Upper lobe of left lung (tissue), 6 donors: Measurements from ENCODE around the gene HACL1. TPM values are rescaled to one million over a fixed set of nuclear protein-coding genes. Genes with fewer than 3 reads are reported as not detected.
A peak's percentile ranks its signal among the peaks of the same experiment; 100 is the strongest.

Experiments
- ATAC-seq, 2 donors: fragments of 200-7000 bp; cut with Tn5 transposase; one replicate each; pipeline ENCODE4 v1.9.1; 2022; ENCODE audit warnings: mild to moderate bottlenecking in 2 of 2, moderate library complexity in 2 of 2; ENCODE audit not compliant: low FRiP score in 2 of 2
- DNase-seq, 2 donors: peaks; one replicate each; pipeline ENCODE4 v3.0.0-alpha.2; 2019 to 2020
- H3K27ac ChIP-seq, 4 donors: fragments of 200-600 bp; sonication (generic); one replicate each; pipeline ENCODE4 v1.5.1; 2016 to 2019
- H3K27me3 ChIP-seq, 4 donors: fragments of 200-600 bp; sonication (generic); one replicate each; pipeline ENCODE4 v1.5.1; 2017 to 2019
- H3K36me3 ChIP-seq, 4 donors: fragments of 200-600 bp; sonication (generic); one replicate each; pipeline ENCODE4 v1.5.1; 2016 to 2019
- H3K4me1 ChIP-seq, 4 donors: fragments of 200-600 bp; sonication (generic); one replicate each; pipeline ENCODE4 v1.5.1; 2018 to 2019
- H3K4me3 ChIP-seq, 4 donors: fragments of 200-600 bp; sonication (generic); one replicate each; pipeline ENCODE4 v1.5.1; 2017 to 2019; ENCODE audit warnings: mild to moderate bottlenecking in 2 of 4, moderate library complexity in 1 of 4
- H3K9me3 ChIP-seq, 4 donors: fragments of 200-600 bp; sonication (generic); one replicate each; pipeline ENCODE4 v1.5.1; 2018 to 2019
- CTCF ChIP-seq, 6 experiments: fragments of 450-650 bp in 4 of 6; fragments of 200-600 bp in 2 of 6; sonication (generic) in 2 of 6; IDR thresholded peaks; one replicate each; pipeline ENCODE4 v1.5.1; 2016 to 2019; ENCODE audit warnings: antibody characterized with exemption in 6 of 6
- EP300 ChIP-seq, 4 donors: sonication (generic); formaldehyde crosslinking; IDR thresholded peaks; one replicate each; pipeline ENCODE4 v1.5.1; 2017; ENCODE audit warnings: antibody characterized with exemption in 4 of 4, control low read depth in 2 of 4
- POLR2A ChIP-seq, 4 donors: fragments of 450-650 bp; IDR thresholded peaks; one replicate each; pipeline ENCODE4 v1.5.1; 2016 to 2017; ENCODE audit warnings: antibody characterized with exemption in 4 of 4, mild to moderate bottlenecking in 2 of 4
- POLR2AphosphoS5 ChIP-seq, 2 donors: sonication (generic); formaldehyde crosslinking; IDR thresholded peaks; one replicate each; pipeline ENCODE4 v1.5.1; 2017; ENCODE audit warnings: antibody characterized with exemption in 2 of 2
- WGBS, 2 donors: methylation state at CpG; one replicate each; pipeline ENCODE4 v1.1.5; 2017 to 2018; 5-methylcytosine and 5-hydroxymethylcytosine counted together
- total RNA-seq, 6 donors: library from RNA; depleted of rRNA in 4 of 6; stranded (reverse); fragments of >200 nt in 4 of 6; gene quantifications; one replicate each; pipeline versions ENCODE4 v1.1.0 to v1.2.1, GENCODE V29; 2016 to 2021
- donor health status: DM: no; HTN: no; CAD: no; lungs with moderate emphysema.
- donor health status: DM: no; HTN: yes; CAD: no; lungs with severe emphysema.

The HACL1 gene
- total RNA-seq, result 10 to 100 TPM; 12.9 to 32.5 (median 19.6) TPM

GRCh38 chr3:15601399-15602145 lies at the start of gene HACL1, which contains the start of gene BTD:
Gene HACL1, minus strand, starts transcription at chr3:15601569. Its CDS starts 106 bp downstream, at chr3:15601463.
Gene BTD, plus strand, starts transcription at chr3:15601745. Its CDS starts 33,695 bp downstream, at chr3:15635440.
- 0% methylated on average over 37 to 59 of the region's 61 CpGs for WGBS, 2 donors
- peak within 1 kb of the TSS; percentile 79 to 91 (median 85) for H3K27ac ChIP-seq
- DNase-seq, result peak; percentile 98
- H3K27me3 ChIP-seq, result no peaks in the 10 kb centered on the region
- H3K36me3 ChIP-seq, result peaks cover 0 to 23% (median 14%) of the 10 kb centered on the region in 4 donors
- H3K9me3 ChIP-seq, result no peaks in the 10 kb centered on the region
- TF ChIP-seq POLR2A (IDR thresholded peaks at IDR 0.05) (peak in 3 of 4 donors; percentile 50 to 81 (median 64)), EP300 (IDR thresholded peaks at IDR 0.05) (no peak), CTCF (IDR thresholded peaks at IDR 0.05) (peak in 4 of 6 experiments; percentile 33 to 67 (median 52)), POLR2AphosphoS5 (IDR thresholded peaks at IDR 0.05) (peak; percentile 81 to 89)
- peaks cover 15 to 45% (median 18%) of the 10 kb centered on the region in 4 donors for H3K4me1 ChIP-seq
- peak; percentile 98 to 99 for ATAC-seq
- peak within 1 kb of the TSS; percentile 42 to 83 (median 74) for H3K4me3 ChIP-seq

GRCh38 chr3:15649858-15650257 lies 48.5 kb upstream of the HACL1 start:
- DNase-seq (no peak), ATAC-seq (no peak)
- WGBS, 2 donors, result 93 to 95% methylated on average over 5 of the region's 5 CpGs
- peaks cover 0 to under 1% (median 0%) of the 10 kb centered on the region in 4 donors for H3K9me3 ChIP-seq
- H3K4me1 ChIP-seq, result peaks cover 6 to 17% (median 9%) of the 10 kb centered on the region in 4 donors
- no peaks in the 10 kb centered on the region for H3K27me3 ChIP-seq
- TF ChIP-seq CTCF (IDR thresholded peaks at IDR 0.05) (no peak), EP300 (IDR thresholded peaks at IDR 0.05) (no peak), POLR2A (IDR thresholded peaks at IDR 0.05) (no peak), POLR2AphosphoS5 (IDR thresholded peaks at IDR 0.05) (no peak)
- H3K4me3 ChIP-seq, result no peak overlapping the region
- no peak overlapping the region for H3K27ac ChIP-seq
- no peaks in the 10 kb centered on the region for H3K36me3 ChIP-seq

- TF ChIP-seq EP300 (IDR thresholded peaks at IDR 0.05) (no peak), POLR2AphosphoS5 (IDR thresholded peaks at IDR 0.05) (no peak), CTCF (IDR thresholded peaks at IDR 0.05) (no peak), POLR2A (IDR thresholded peaks at IDR 0.05) (no peak)
- ATAC-seq, result no peak
Observed at GRCh38 chr3:15649341-15649740, 48.0 kb upstream of the HACL1 start.

GRCh38 chr3:15647611-15648167 lies 46.3 kb upstream of the HACL1 start:
- WGBS, 2 donors, result 55% methylated on average over 4 of the region's 4 CpGs
- Histone ChIP-seq H3K36me3 (peaks cover 0 to 5% (median 2%) of the 10 kb centered on the region in 4 donors), H3K4me3 (no peak overlapping the region), H3K27me3 (no peaks in the 10 kb centered on the region), H3K27ac (peak overlapping the region in 1 of 4 donors; percentile 6), H3K4me1 (peaks cover 6 to 17% (median 9%) of the 10 kb centered on the region in 4 donors), H3K9me3 (no peaks in the 10 kb centered on the region)
- ATAC-seq (peak in 1 of 2 donors; percentile 43), DNase-seq (no peak)
- no peak for TF ChIP-seq EP300 (IDR thresholded peaks at IDR 0.05)
- TF ChIP-seq POLR2AphosphoS5 (IDR thresholded peaks at IDR 0.05), result no peak
- TF ChIP-seq POLR2A (IDR thresholded peaks at IDR 0.05), result no peak
- TF ChIP-seq CTCF (IDR thresholded peaks at IDR 0.05), result no peak

More at GRCh38 chr3:15649341-15649740, 48.0 kb upstream of the HACL1 start:
- DNase-seq, result no peak
- 94 to 100% methylated on average over 2 to 3 of the region's 3 CpGs for WGBS, 2 donors
- H3K4me1 ChIP-seq, result peaks cover 6 to 17% (median 9%) of the 10 kb centered on the region in 4 donors
- H3K9me3 ChIP-seq, result no peaks in the 10 kb centered on the region
- peaks cover 0 to 4% (median 2%) of the 10 kb centered on the region in 4 donors for H3K36me3 ChIP-seq
- no peak overlapping the region for H3K27ac ChIP-seq
- H3K4me3 ChIP-seq, result no peak overlapping the region
- no peaks in the 10 kb centered on the region for H3K27me3 ChIP-seq
